Measurements from ENCODE around the gene SLC6A19. TPM values are rescaled to one million over a fixed set of nuclear protein-coding genes. Genes with fewer than 3 reads are reported as not detected.

The SLC6A19 gene
- total and polyA plus RNA-seq, 2 of the 13 experiments (the other 11 are each of a cell fraction or from before 2014, with no cell fraction given) = 0.02 TPM; not detected in 1

DNA sequence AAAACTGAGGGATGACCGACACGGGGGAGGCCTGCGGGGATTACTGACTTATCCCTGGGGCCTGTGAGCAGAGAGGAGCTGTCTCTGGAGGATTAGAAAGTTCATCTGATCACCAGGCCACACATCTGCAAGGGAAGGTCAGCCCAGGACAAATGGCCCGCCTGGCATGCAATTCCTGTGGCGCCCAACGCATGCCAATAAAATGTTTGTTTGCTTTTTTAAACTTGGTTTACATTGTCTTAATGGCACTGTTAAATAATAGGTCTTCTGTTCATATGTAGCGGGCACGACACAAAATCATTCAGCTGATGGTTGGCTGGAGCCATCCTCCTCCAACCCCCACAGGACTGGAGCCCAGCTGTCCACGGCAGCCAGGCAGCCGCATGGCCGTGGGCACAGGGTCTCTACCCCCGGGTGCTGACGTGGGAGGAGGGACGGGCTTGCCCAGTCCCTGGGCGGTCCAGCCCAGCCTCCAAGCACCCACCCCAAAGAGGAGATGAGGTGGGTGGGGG is 48.6 kb upstream of the SLC6A19 start (continued):
- TF ChIP-seq SMAD3 (CRISPR knock-in tag; IDR thresholded peaks at IDR 0.05) (no peak), ZNF253 (CRISPR knock-in tag; IDR thresholded peaks at IDR 0.05; ENCODE audit: borderline replicate concordance) (no peak), ZMYM2 (CRISPR knock-in tag; IDR thresholded peaks at IDR 0.05) (no peak), ZSCAN20 (CRISPR knock-in tag; IDR thresholded peaks at IDR 0.05; ENCODE audit: borderline replicate concordance) (no peak), HNRNPL (IDR thresholded peaks at IDR 0.05; ENCODE audit: low read depth, low read length) (0 out of 2 replicates have a peak, but pooled peaks have one; percentile 65), ZNF556 (CRISPR knock-in tag; IDR thresholded peaks at IDR 0.05; ENCODE audit: borderline replicate concordance) (no peak), STAG1 (CRISPR knock-in tag; IDR thresholded peaks at IDR 0.05) (no peak), ZNF274 (CRISPR knock-in tag; IDR thresholded peaks at IDR 0.05) (no peak), DNMT3B (CRISPR knock-in tag; conservative IDR thresholded peaks at IDR 0.05) (no peak), ZNF510 (CRISPR knock-in tag; IDR thresholded peaks at IDR 0.05; ENCODE audit: low read depth) (no peak), ZSCAN9 (CRISPR knock-in tag; IDR thresholded peaks at IDR 0.05; ENCODE audit: borderline replicate concordance) (no peak)
- TF ChIP-seq, protein P1, sequence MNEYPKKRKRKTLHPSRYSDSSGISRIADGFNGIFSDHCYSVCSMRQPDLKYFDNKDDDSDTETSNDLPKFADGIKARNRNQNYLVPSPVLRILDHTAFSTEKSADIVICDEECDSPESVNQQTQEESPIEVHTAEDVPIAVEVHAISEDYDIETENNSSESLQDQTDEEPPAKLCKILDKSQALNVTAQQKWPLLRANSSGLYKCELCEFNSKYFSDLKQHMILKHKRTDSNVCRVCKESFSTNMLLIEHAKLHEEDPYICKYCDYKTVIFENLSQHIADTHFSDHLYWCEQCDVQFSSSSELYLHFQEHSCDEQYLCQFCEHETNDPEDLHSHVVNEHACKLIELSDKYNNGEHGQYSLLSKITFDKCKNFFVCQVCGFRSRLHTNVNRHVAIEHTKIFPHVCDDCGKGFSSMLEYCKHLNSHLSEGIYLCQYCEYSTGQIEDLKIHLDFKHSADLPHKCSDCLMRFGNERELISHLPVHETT (CRISPR knock-in tag; conservative IDR thresholded peaks at IDR 0.05) = no peak
- TF ChIP-seq, protein P2, sequence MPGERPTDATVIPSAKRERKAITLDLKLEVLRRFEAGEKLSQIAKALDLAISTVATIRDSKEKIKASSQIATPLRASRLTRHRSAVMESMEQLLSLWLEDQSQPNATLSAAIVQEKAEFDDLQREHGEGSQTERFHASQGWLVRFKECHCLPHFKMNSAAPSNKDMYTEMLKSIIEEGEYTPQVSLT (CRISPR knock-in tag; IDR thresholded peaks at IDR 0.05; ENCODE audit: borderline replicate concordance, low read depth) = no peak

DNA sequence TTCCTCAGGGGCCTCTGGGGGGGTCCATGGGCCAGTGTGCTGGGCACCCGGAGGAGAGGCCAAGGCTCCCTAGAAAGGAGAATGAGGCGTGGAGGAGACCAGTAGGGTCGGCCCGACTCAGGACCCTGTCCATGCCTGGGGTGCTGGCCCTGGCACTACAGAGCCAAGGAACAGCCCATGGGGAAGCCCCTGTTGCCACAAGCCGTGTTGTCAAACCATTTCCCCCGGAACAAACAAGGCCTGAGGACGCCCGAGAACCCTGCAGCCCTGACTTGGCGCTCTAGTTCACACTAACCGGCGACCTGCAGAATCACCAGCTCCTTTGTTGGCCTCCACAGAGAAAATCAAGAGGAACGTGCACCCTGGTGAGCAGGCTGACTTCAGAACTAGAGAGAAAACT is 48.0 kb upstream of the SLC6A19 start:
- Histone ChIP-seq H3K36me3 (replicated peaks in 1 of 2; ENCODE audit: control insufficient read depth in 1 of 2, insufficient read depth in 2 of 2, low read length in 2 of 2) (no peaks in the 10 kb centered on the region), H3K4me1 (ENCODE audit: insufficient read depth, low read length) (peaks cover 32% of the 10 kb centered on the region), H4K20me1 (ENCODE audit: insufficient read depth, low read length) (0 out of 2 replicates have a peak, but pooled peaks cover 3% of the 10 kb centered on the region), H2AFZ (ENCODE audit: low read length) (no peak overlapping the region), H3K9ac (ENCODE audit: insufficient read depth, low read depth, low read length) (no peak overlapping the region), H3K27me3 (ENCODE audit: control insufficient read depth in 1 of 2, insufficient read depth in 2 of 2, low read length in 2 of 2) (peaks cover 6 to 78% of the 10 kb centered on the region in 2 experiments), H3K9me3 (ENCODE audit: low read length) (no peaks in the 10 kb centered on the region), H3K4me3 (replicated peaks in 1 of 3; ENCODE audit: insufficient read depth in 1 of 3, low read depth in 2 of 3, low read length in 3 of 3) (no peak overlapping the region), H3K27ac (ENCODE audit: extremely low read length, insufficient read depth, low read length) (no peak overlapping the region), H3K79me2 (ENCODE audit: insufficient read depth, low read length) (no peaks in the 10 kb centered on the region), H3K4me2 (ENCODE audit: low read depth, low read length) (no peak overlapping the region)
- POLR2A ChIA-PET = no interaction called here
- no peak for FAIRE-seq
- peak; percentile 13; the same call in 1 of the 3 replicates for ATAC-seq
- CTCF ChIA-PET (ENCODE audit: low intra/inter-chr PET ratio, low total read pairs) = no interaction called here
- BruUV-seq (replicated peaks) = no TSS peak
- intact Hi-C loops (cut with micrococcal nuclease; ENCODE audit: unreplicated experiment) = no loop called here
- WGBS (ENCODE audit: low lambda C conversion rate) = 37% methylated on average over 11 of the region's 12 CpGs
- no peak for DNase-seq (ENCODE audit: low spot score)
- in situ Hi-C loops (cut with HindIII; ENCODE audit: extremely low pct_ligation_motif_present, low pct_unique_long_range_greater_than_20kb) = no loop called here
- TF ChIP-seq ZNF619 (CRISPR knock-in tag; IDR thresholded peaks at IDR 0.05) (no peak), RAD21 (CRISPR knock-in tag; IDR thresholded peaks at IDR 0.05) (no peak), KDM5A (IDR thresholded peaks at IDR 0.05; ENCODE audit: borderline replicate concordance, low read length) (no peak), ZFAT (CRISPR knock-in tag; conservative IDR thresholded peaks at IDR 0.05) (no peak), SP4 (CRISPR knock-in tag; IDR thresholded peaks at IDR 0.05) (no peak), ZNF317 (CRISPR knock-in tag; IDR thresholded peaks at IDR 0.05) (no peak), ZZZ3 (CRISPR knock-in tag; IDR thresholded peaks at IDR 0.05; ENCODE audit: borderline replicate concordance) (no peak), AHR (CRISPR knock-in tag; IDR thresholded peaks at IDR 0.05) (no peak), ZSCAN22 (CRISPR knock-in tag; IDR thresholded peaks at IDR 0.05) (no peak), ZFP36 (IDR thresholded peaks at IDR 0.05; ENCODE audit: borderline replicate concordance, low read depth, low read length, partially characterized antibody) (no peak), FOXM1 (CRISPR knock-in tag; IDR thresholded peaks at IDR 0.05) (no peak), SIN3A (IDR thresholded peaks at IDR 0.05; ENCODE audit: borderline replicate concordance, low read depth, low read length) (no peak), ZNF232 (CRISPR knock-in tag; IDR thresholded peaks at IDR 0.05; ENCODE audit: borderline replicate concordance) (no peak), KAT7 (CRISPR knock-in tag; IDR thresholded peaks at IDR 0.05; ENCODE audit: borderline replicate concordance) (no peak)

All from HepG2 (cell line).